ENCODE measurements around the gene PDIA3. TPM values are rescaled to one million over a fixed set of nuclear protein-coding genes. Genes with fewer than 3 reads are reported as not detected.
"Not testable (repeated sequence)": the region's sequence is repeated elsewhere in the genome, so short reads cannot be mapped to it uniquely, and the experiment has no call there.

The PDIA3 gene
- 209 TPM for total RNA-seq

- peak; percentile 95 for ATAC-seq
Measured at GRCh38 chr15:43746245-43746902, at the start of gene PDIA3. Gene PDIA3 (plus strand): TSS chr15:43746438. CDS start chr15:43746540, 102 bp downstream.

- no peak for ATAC-seq
Measured at GRCh38 chr15:43702174-43702573, 44.1 kb upstream of the PDIA3 start.

DNA sequence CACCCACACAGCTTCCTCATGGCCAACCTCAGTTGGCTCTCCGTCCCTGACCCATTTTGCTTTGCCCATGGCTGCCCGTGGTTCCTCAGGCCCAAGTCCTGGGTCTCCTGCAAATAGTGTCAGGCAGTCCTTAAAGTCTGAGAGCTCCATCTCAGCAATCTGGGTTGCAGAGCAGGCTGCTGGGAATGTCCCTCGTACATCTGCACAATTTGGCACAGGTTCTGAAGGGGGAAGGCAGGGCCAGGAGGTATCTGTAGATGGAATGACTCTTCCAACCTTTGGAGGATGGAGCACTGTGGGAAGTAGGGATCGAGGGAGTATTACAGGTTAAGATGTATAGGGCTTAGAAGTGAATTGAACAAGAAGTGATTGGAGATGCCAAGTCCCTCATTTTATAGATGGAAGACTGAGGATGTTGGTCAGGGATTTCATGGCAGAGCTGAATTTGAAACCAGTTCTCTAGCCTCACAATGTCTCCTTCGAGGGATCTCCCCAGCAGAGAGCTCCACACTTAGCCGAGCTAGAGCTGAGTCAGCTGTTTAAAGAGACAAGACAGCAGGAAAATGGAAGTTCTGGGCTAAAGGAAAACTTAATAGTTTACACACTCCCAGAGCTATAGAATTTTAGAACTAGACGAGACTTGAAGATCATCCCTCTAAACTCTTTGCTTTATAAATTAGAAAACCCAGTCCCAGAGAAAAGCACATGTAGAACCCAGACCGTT, 43.4 kb upstream of the PDIA3 start:
- ATAC-seq = no peak

DNA sequence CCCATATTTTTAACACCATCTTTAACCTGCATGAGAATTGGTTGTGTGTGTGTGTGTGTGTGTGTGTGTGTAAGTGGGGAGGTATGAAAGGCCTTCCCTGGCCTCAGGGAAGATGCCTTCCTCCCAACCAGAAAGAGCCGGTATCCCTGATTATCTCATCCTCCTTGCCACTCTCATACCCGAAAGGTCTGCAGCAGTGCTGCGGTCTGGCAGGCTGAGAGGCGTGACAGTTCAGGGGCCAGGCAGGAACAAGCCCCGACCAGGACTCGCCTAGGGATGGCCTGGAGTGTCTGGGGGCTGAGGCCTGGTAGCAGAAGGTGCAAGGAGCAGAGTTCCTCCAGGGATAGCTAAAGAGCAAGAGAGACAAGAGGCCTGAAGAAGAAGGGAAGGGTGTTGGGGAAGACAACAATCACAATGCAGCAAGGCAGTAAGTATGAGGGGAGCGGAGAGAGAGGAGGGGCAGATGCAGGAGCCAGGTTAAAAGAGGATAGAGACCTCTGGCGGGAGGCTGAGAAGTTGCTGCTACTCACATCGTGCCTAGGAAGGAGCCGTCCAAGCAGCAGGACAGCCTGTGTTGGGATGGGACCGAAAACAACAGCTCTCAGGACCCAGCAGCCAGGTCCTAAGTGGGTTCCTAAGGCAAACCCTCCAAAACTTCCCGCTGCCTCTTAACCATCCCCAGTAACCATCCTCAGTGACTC, 35.7 kb upstream of the PDIA3 start:
- ATAC-seq = not testable (repeated sequence)

- no peak for ATAC-seq
Measured at GRCh38 chr15:43723151-43723550, 23.1 kb upstream of the PDIA3 start.

- not testable (repeated sequence) for ATAC-seq
Measured at GRCh38 chr15:43726306-43726705, 19.9 kb upstream of the PDIA3 start.

DNA sequence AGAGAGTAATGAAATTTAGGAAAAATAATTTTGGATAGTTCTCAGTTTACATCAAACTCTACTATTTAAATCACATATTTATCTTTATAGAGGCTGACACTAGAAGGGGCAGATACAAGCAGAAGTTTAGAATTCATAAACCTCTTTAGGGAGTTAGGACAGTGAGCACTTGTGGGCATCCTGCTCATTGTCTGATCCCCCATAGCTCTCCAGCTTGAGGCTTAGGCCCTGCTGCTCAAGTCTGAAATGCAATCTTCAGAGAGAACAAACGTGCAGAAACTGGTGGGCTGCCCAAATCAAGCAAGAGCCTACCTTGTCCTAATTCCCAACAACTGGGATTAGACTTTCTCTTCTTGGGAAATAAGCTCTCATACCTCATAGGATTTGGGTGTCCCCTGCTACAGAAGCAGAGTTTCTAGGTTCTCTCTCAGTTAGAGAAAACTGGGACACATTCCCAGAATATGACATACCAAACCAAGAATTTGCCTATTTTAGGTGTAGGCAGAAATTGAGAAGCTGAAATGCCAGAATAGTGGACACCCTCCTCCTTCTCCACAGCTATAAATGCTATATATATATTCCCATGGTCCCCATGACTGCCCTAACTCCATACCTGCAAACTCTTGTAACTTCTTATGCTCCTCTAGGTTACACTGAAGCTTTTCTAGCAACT, 18.0 kb upstream of the PDIA3 start:
- ATAC-seq = not testable (repeated sequence)

DNA sequence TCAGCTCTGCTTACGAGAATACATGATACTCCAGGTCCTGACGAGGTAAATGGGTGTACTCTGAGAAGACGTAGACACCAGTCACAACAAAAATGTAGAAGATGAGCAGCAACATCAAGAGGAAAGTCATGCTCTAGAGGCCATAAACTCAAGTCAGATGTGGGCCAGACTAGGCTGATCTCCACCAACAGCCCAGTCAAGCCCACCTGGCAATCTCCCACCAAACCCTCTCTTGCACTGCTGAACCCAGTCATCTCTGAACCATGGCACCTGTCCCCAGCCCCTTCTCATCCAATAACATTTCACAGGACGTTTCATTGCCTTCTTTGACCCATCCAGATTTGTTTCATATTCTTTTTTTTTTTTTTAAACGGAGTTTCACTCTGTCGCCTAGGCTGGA, 10.8 kb upstream of the PDIA3 start:
- ATAC-seq = no peak

DNA sequence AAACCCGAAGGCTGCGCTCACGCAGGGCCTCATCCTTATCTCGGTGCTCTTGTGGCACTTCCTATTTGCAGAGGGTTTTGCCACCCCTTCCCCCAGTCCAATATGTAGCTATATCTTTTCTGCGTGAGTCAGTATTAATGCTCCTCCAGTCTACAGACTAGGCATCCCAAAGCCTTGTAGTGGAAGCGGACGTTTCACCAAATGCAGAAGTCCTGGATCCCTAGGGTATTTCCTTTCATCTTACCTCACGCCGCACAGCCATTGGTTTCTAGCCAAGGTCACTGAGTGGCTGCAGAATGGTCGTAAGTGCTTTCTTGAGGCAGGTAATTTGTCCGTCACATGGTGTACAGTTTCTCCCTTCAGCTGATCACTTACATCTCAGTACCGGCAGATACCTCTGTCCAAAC, 668 bp downstream of the PDIA3 start:
- ATAC-seq = peak; percentile 42

GRCh38 chr15:43748376-43748775, 2.1 kb downstream of the PDIA3 start:
- ATAC-seq = no peak

- no peak for ATAC-seq
Measured at GRCh38 chr15:43749690-43750345, 3.6 kb downstream of the PDIA3 start.

GRCh38 chr15:43751885-43752284, 5.6 kb downstream of the PDIA3 start:
- ATAC-seq = no peak

DNA sequence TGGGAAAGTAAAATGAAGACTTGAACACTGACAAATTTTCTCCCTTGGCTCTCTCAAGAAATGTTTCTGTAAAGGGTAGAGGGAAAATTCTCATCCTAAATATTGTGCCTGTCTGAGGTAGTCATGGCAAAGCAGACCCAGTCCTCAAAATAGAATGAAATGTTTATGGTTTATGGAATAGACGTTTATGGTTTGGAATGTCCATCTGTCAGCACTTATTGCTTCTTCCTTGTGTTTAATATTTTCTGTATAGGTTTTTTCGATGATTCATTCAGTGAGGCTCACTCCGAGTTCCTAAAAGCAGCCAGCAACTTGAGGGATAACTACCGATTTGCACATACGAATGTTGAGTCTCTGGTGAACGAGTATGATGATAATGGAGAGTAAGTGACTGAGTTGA, 16.6 kb downstream of the PDIA3 start:
- ATAC-seq = no peak

DNA sequence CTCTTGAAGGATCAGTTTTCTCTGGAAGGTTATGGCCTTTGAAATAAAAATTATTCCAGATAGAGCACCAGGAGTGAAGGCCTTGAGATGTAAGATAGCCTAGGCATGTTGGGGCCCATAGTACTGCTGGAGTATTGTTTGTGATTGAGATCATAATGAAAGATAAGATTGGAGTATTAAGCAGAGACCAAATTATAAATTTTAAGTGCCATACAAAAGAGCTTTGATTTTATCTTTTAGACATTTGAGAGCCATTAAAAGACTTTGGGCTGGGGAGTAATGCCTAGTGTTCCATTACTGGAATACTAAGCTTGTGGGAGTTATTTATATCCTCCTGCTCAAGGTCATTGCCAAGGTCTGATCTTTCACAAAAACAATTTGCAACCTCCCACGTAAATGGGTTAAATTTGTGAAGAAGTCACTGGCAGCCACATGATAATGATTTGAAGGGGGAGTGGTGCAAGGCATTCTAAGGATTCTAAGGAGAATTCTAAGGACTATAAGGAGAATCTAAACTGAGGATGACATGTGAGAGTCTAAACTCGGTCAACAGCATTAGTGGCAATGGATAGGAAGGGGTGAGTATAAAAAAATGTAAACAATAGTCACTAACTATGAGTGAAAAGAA, 17.7 kb downstream of the PDIA3 start:
- ATAC-seq = no peak

DNA sequence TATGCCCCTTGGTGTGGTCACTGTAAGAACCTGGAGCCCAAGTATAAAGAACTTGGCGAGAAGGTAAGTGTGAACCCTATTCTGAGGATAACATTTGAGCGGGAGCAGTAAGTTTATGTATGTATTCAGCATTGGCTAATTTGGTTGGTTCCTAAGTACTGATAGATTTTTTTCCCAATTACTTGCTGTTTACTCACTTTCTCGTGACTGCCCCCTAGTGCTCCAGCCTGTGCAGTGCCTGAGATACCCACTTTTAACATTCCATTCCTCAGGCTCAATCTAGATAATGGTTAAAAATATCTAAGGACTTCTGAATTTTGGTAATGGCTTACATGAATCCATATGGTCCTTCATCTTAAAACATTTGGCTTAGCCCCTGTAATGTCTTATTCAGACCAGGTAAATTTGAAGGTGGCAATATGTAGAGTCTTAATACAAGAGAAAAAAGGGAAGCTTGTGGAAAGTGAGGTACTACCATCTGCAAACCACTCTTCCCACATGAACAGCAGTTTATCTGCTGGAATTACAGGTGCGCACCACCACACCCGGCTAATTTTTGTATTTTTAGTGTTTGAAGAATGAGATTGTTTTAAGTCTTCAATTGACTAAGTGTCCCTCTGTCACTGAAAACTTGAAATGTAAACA, 23.5 kb downstream of the PDIA3 start:
- peak; percentile 19 for ATAC-seq

GRCh38 chr15:43771816-43772215, 25.6 kb downstream of the PDIA3 start:
- peak; percentile 75 for ATAC-seq

GRCh38 chr15:43772624-43773023, 26.4 kb downstream of the PDIA3 start:
- no peak for ATAC-seq

DNA sequence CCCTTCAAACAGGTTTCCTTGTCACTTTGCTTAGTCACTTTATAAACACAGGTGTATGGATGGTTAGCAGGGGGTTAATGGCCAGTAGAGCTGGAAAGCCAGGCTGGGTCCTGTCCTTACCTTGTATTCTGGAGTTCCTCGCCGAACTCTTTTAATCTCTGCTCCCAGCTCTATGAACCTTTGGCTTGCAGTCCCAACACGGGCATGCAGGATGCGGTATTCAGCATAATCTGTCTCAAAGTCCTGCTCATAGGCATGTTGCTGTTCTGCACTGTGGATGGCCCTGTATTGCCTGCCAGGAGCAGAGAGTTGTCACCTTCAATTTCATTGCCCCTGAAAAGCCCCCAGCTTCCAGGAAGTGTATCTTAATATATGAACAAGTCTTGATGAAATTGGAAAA, 27.8 kb downstream of the PDIA3 start:
- no peak for ATAC-seq

DNA sequence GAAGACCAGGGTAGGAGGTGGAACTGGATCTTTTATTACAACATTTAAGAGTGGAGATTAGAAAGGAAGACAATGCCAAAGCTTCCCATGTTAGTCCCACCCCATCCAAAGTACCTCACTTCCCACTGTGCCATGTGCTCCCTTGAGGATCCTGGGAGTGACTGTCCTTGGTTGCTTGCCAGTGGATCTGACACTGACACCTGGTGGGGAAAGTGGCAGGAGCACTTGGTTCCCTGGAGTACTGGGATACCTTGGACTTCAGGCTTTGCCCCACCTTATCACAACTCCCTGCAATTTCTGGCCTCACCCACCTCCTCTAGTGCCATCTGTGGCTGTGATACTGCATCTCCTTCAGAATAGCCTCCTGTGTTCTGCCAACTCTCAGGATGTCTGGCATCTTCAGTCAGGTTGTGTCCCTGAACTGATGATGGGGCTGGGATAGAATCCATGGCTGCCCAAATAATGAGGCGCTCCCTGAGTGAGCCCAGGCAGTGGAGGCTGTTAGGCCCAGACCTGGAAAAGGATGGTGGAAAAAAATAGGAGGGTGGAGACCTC, 29.2 kb downstream of the PDIA3 start:
- ATAC-seq = peak; percentile 57

- peak; percentile 28 for ATAC-seq
Measured at GRCh38 chr15:43776101-43776717, 30.0 kb downstream of the PDIA3 start.

Data from esophagus mucosa (tissue), 1 donor.